Measurements from ENCODE around the gene RBM33. TPM values are rescaled to one million over a fixed set of nuclear protein-coding genes. Genes with fewer than 3 reads are reported as not detected.

RBM33 gene
- total RNA-seq, 1 experiment from 2014 or later: 61.1 TPM

DNA sequence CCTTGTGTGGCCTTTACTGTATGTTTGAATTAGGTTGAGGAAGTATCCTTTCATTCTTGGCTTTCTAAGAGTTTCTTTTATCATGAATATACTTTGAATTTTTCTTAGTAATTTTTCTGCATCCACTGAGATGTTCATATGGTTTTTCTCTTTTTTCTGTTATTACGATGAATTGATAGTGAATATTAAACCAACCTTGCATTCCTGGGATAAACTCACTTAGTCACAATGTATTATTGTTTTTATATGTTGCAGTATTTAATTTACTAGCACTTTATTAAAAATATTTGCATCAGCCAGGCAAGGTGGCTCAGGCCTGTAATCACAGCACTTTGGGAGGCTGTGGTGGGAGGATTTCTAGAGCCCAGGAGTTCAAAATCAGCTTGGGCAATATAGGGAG is 15.3 kb upstream of the RBM33 start:
- Histone ChIP-seq H3K4me1 (ENCODE audit: control insufficient read depth, insufficient read depth, low read length) (no peaks in the 10 kb centered on the region), H3K27ac (ENCODE audit: low read length) (no peak overlapping the region), H3K27me3 (ENCODE audit: control insufficient read depth, insufficient read depth, low read length) (peaks cover 2% of the 10 kb centered on the region; the same call in 1 of the 2 replicates), H3K4me3 (ENCODE audit: low read depth in 2 of 2, low read length in 2 of 2) (no peak overlapping the region), H3K9me3 (ENCODE audit: control insufficient read depth, insufficient read depth, low read depth, low read length) (peaks cover 7% of the 10 kb centered on the region; the same call in 1 of the 2 replicates), H3K36me3 (ENCODE audit: control insufficient read depth, insufficient read depth, low read length) (no peaks in the 10 kb centered on the region)
- DNase-seq (ENCODE audit: low read depth, low spot score) (no peak), ATAC-seq (no peak)
- in situ Hi-C loops (cut with HindIII; ENCODE audit: low pct_unique_long_range_greater_than_20kb, low sequenced_read_pairs) (no loop called here), intact Hi-C loops (cut with micrococcal nuclease; ENCODE audit: unreplicated experiment) (no loop called here)
- POLR2A ChIA-PET: interaction anchor here (0.6 kb wide), 1 partner anchor 622 kb away, joined by 6 read pairs; no protein-coding TSS in a partner anchor
- no TSS peak for BruUV-seq (replicated peaks)
- no peak for TF ChIP-seq SIN3A (IDR thresholded peaks at IDR 0.05; ENCODE audit: borderline replicate concordance, insufficient read depth, low read depth, low read length)
- TF ChIP-seq CTCF (IDR thresholded peaks at IDR 0.05): no peak
- no peak for TF ChIP-seq TCF7L2 (IDR thresholded peaks at IDR 0.05; ENCODE audit: low read depth, low read length)
- no peak for TF ChIP-seq POLR2AphosphoS5 (IDR thresholded peaks at IDR 0.05; ENCODE audit: low read depth, low read length)
- TF ChIP-seq REST (IDR thresholded peaks at IDR 0.05; ENCODE audit: insufficient read depth in 1 of 2, low read depth in 2 of 2, low read length in 1 of 2): no peak
- CTCF ChIA-PET: no interaction called here

GRCh38 chr7:155631155-155631554 is 13.3 kb upstream of the RBM33 start:
- DNase-seq (ENCODE audit: low read depth, low spot score) (no peak), ATAC-seq (no peak)
- no peak overlapping the region for H3K27ac ChIP-seq (ENCODE audit: low read length)
- no TSS peak for BruUV-seq (replicated peaks)
- ChIA-PET POLR2A (interaction anchor here (0.6 kb wide), 1 partner anchor 25 kb away, joined by 3 read pairs; no protein-coding TSS in a partner anchor), CTCF (no interaction called here)
- H3K4me1 ChIP-seq (ENCODE audit: control insufficient read depth, insufficient read depth, low read length): no peaks in the 10 kb centered on the region
- H3K27me3 ChIP-seq (ENCODE audit: control insufficient read depth, insufficient read depth, low read length): peaks cover 2% of the 10 kb centered on the region; the same call in 1 of the 2 replicates
- no peak overlapping the region for H3K4me3 ChIP-seq (ENCODE audit: low read depth in 2 of 2, low read length in 2 of 2)
- TF ChIP-seq SIN3A (IDR thresholded peaks at IDR 0.05; ENCODE audit: borderline replicate concordance, insufficient read depth, low read depth, low read length) (no peak), REST (IDR thresholded peaks at IDR 0.05; ENCODE audit: insufficient read depth in 1 of 2, low read depth in 2 of 2, low read length in 1 of 2) (no peak), CTCF (IDR thresholded peaks at IDR 0.05) (no peak), TCF7L2 (IDR thresholded peaks at IDR 0.05; ENCODE audit: low read depth, low read length) (no peak), POLR2AphosphoS5 (IDR thresholded peaks at IDR 0.05; ENCODE audit: low read depth, low read length) (no peak)
- intact Hi-C loops (cut with micrococcal nuclease; ENCODE audit: unreplicated experiment) (no loop called here), in situ Hi-C loops (cut with HindIII; ENCODE audit: low pct_unique_long_range_greater_than_20kb, low sequenced_read_pairs) (no loop called here)
- H3K9me3 ChIP-seq (ENCODE audit: control insufficient read depth, insufficient read depth, low read depth, low read length): peaks cover 7% of the 10 kb centered on the region; the same call in 1 of the 2 replicates
- H3K36me3 ChIP-seq (ENCODE audit: control insufficient read depth, insufficient read depth, low read length): no peaks in the 10 kb centered on the region
